NCI-H1436 treated with DMSO at 0.1 percent for 48 hours (cell line): Measurements from ENCODE around the gene SPATS2.
"Not testable (repeated sequence)": the region's sequence is repeated elsewhere in the genome, so short reads cannot be mapped to it uniquely, and the experiment has no call there.

ENCODE experiments used
- DNase-seq: peaks from one replicate; lab custom pipeline; 2025; lab: John Stamatoyannopoulos, UW

SPATS2 gene

DNA sequence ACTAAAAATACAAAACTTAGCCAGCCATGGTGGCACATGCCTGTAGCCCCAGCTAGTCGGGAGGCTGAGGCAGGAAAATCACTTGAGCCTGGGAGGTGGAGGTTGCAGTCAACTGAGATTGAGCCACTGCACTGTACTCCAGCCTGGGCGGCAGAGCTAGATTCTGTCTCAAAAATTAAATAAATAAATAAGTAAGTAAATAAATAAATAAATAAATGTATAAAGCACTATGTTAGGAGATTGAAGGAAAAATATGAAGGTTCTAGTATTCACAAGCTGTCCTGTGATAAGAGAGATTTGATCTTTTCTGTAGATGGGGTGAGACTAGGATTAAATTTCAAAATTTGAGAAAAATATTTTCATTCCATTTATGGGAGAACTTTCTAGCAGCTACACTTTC, 14.9 kb upstream of the SPATS2 start:
- DNase-seq = no peak

DNA sequence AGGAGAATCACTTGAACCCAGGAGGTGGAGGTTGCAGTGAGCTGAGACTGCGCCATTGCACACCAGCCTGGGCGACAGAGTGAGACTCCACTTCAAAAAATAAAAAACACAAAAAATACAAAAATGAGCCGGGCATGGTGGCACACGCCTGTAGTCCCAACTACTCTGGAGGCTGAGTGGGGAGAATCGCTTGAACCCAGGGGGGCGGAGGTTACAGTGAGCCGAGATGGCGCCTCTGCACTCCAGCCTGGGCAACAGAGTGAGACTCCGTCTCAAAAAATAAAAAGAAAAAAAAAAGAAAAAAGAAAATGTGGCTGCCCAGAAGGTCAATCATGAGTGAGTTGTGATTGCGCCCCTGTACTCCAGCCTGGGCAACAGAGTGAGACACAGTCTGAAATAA, 11.3 kb upstream of the SPATS2 start:
- no peak for DNase-seq

DNA sequence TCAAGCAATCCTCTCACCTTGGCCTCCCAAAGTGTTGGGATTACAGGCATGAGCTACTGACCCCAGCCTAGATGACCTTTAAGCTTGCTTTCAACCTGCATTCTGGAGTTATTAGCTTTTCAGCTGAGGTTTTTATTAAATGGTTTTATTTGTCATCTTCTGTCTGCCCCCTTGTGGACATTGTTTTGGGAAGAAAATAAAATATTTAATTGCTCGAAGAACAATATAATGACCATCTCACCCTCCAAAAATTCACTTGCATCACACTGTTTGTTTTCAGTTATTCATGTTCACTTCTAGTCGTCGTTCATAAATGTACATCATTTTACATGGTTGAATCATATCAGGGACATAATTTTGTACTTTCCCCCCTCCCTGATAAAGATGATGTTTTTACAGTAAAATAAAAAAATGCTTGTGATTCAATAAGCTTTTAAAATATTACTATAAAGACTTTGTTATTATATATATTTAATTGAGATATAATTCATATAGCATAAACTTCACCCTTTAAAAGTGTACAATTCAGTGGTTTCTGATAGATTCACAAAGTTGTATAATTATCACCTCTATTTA, 10.1 kb upstream of the SPATS2 start:
- no peak for DNase-seq

DNA sequence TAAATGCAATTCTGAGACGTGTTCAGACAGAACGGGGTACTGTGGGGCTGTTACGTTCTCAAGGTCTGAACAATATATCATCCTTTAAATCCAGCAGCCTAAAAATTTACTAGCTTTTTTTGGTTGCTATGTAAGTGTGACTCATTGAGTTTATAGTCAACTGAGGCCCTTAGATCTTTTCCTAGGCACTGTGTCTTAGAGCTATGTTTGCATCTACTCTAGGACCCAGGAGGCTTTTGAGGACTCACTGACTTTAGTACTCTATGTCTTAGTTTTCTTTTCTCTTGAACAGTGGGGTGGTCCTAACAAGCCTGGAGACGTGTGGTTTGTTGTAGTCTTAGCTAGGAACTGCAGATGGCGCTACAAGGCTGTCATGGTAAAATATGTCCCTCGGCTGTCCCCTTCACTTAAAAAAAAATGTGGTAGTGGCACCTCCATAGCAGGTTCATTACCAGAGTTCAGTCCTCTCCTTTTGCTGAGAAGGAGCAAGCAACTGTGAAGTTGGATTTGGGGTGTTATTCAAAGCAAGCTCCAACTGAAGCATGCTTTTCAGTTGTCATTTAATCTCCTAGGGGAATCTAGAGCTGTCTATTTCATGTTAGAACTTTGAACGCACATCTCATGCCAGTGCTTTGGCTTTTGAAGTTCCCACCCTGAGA, 8.7 kb upstream of the SPATS2 start:
- no peak for DNase-seq

DNA sequence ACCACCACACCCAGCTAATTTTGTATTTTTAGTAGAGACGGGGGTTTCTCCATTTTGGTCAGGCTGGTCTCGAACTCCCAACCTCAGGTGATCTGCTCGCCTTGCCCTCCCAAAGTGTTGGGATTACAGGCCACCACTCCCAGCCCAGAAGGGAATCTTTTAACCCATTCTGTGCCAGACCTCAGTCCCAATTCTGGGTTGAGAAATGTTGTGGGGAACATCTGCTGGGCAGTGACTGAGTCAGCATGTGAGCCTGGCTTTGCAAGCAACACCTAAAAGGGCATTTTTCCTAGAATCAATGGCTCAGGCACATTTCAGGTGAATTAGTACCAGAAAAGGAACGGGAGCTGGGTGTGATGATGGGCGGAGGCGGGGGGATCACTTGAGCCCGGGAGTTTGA, 7.6 kb upstream of the SPATS2 start:
- DNase-seq = no peak

DNA sequence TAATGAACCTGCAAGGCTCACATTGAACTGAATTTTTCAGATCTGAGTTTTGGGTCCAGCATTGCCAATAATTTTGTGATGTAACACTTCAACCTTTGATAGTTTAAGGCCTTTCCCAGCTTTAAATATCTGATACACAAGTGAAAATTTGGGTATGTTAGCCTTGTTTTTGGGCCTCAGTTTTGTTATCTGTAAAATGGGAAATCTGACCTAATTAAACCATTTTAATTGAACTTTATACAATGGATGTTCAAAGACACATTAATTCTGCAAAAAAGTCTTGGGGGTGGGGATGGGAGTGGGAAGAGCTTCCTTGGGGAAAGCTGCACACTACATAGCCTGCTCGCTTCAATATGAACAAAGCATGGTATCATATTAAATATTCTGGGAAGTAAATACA, 5.2 kb upstream of the SPATS2 start:
- no peak for DNase-seq

DNA sequence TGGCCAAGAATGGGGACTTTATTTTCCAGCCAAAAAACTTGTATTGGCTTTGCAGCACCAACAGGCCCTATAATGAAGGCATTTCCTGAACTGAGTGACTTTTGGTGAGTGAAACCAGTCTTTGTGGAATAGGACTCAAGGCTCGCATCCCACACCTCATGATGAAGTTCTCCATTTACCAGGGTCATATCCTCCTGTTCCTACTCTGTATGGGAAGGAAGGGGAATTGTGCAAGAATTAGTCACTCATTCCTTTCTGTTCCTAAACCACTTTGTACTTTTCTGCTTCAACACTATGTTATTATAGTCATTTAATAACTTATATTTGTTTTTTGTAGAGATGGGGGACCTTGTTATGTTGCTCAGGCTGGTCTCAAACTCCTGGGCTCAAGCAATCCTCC, 2.3 kb upstream of the SPATS2 start:
- no peak for DNase-seq

DNA sequence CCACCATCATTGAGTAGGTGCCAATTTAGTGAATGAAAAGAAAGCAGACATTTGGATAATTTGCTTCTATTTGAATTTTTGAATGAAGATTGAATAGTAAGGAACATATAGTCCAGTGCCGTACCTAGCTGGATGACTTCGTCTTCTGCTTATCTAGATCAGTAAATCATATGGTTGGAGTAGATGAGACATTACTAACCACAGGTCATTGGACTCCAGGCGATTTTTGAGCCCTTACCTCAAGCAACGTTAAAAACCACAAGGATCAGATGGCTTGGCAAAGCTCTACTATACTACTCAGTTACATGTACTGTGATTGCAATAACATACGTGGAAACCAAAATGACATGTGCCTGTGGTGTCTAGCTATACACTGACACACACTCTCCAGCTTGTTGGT, 1.7 kb upstream of the SPATS2 start:
- no peak for DNase-seq

DNA sequence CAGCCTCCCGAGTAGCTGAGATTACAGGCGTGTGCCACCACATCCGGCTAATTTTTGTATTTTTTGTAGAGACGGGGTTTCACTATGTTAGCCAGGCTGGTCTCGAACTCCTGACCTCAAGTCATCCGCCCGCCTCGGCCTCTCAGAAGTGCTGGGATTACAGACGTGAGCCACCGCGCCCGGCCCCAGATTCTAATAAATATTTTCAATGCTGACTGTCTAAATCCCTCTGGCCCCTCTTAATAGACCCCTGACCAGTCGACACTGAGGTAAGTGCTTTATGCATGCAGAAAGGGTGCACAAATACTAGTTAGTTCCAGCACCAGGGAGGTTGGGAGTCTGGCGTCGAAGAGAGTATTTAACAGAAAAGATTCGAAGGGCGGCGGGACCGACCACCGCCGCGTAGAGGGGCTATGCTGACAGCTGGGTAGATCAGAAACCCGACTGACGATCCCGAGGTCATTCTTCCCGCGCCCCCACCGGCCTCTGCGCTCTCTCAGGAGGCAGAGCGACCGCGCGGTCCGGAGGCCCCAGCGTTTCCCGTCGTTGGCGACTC, 1.1 kb upstream of the SPATS2 start:
- DNase-seq = no peak

DNA sequence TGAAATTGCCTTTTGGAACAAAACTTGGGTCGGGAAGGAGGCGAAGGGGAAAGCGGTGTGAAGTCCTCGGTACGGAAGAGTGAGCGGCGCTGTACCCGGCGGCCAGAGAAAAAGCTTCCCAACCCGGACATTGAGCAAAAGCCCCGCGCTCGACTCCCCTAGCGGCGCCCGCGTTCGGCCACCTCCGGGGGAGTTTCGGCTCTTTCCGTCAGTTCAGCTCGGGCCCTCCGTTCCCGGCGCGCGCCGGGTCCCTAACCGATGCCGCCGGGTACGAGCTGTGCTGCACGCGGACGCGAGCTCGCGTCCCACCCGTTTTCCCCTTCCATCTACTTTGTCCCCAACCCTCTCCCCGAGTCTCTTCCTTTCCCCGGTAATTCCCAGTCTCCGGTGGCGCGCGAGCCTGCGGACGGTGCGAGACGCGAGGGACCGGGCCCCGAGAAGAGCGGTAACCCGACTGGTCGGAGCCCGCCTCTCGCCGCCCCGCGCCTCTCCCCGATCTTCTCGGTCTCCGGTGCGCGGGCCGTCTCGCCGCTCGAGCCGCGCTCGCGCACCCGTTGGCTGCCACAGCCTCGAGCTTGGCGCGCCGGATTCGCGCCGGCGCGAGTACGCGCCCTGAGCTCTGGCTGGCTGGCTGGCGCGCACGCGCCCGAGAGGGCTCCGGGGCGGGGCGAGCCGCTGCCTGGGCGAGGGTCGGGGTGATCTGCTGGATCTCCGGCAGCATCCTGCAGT, 446 bp upstream of the SPATS2 start:
- peak; percentile 63 for DNase-seq

DNA sequence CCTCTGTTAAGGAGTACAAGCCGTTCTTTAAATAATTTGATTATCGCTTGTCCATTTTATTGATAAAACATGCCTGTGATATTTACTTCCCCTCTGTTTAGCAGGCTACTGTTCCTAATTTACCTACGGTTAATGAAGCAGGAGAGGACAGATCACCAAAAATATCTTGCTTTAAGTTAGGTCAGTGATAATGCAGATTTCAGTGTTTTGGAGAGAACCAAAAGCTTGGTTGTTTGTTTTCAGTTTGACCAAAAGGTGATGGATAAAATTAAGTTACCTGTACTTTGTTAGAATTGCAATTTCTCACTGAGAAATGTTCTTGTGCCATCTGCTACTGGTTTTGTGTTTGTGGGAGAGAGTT, 958 bp downstream of the SPATS2 start:
- no peak for DNase-seq

DNA sequence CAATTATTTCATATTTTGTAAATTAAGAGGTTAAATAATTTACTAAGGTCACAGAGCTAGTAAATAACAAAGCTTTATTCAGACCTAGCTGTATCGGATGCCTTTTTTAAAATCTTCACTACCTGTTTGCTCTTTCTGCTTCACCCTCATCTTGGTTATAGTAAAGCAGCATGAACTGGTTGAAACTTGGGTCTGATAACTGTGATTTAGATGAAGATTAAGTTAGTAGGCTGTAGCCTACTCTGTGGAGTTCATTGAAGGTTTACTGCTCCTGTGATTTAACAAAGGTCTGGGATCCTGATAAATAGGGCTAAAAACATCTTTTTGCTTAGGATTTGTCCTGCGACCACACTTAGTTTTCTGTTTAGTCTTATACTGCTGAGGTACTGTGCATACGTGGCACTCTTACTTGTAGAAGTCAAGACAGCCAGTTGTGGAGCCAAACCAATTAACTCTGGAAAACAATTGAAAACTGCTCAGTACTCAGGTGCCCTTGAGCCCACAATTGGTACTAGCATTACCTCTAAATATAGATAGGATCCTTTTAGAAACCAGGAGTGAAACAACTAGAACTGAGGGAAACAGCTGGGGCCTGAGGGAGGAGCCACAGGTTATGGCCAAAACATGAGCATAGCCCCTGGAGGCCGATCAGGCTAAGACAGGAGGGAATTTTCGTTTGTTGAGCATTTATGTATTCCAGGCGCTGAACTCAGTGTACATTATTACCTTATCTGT, 2.3 kb downstream of the SPATS2 start:
- DNase-seq = no peak

DNA sequence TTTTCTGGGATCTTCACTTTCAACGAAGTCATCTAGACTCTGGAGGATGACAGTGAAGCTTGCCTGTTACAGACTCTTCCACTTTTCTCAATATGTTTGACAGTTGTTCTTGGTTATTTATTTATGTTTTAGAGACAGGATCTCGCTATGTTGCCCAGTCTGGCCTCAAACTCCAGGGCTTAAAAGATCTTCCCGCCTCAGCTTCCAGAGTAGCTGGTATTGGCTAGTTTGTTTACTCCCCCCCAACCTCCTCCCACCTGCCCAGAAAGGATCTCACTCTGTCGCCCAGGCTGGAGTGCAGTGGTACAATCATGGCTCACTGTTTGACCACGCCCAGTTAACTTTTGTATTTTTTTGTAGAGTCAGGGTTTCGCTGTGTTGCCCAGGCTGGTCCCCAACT, 3.3 kb downstream of the SPATS2 start:
- DNase-seq = no peak

DNA sequence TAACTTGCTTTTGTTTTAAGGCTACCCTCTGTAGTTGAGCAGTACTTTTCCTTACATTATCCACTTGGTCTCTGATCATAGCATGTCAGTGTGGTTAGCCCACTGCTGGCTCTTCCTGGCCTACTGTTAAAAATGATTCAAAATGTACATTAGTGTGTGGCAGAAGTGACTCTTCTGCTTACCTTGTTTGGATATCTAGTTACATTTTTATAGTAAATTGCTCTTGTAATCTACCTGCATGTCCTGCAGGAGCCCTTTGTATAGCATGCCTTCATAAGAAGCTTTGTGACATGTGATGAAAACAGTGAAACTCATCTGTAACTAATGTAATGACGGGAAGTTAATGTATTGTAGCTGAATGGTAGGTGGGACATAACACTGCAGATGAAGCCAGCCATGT, 8.1 kb downstream of the SPATS2 start:
- no peak for DNase-seq

DNA sequence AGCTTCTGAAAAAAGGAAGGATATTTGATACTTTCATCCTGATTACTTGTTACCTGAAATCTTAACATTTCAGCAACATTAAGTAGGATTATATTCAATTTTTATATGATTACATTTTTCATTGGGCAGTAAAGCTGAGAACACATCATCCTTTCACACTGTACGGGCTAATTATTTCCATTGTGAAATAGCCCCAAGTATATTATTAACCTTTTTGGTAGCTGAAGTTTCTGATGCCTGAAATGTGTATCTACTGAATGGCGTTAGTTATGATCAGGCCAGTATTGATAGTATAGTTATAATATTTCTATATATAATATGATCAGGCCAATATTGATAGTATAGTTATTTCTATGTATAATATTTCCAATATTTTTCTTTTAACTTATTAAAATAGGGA, 10.1 kb downstream of the SPATS2 start:
- DNase-seq = no peak

DNA sequence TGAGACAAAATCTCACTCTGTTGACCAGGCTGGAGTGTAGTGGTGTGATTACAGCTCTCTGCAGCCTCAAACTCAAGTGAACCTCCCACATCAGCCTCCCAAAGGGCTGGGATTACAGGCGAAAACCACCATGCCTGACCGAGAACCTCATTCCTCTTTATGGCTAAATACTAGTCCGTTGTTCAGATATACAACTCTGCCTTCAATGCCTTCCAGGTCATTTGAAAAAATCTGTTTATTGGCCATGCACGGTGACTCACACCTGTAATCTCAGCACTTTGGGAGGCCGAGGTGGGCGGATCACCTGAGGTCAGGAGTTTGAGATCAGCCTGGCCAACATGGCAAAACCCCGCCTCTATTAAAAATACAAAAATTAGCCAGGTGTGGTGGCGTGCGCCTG, 12.9 kb downstream of the SPATS2 start:
- DNase-seq = not testable (repeated sequence)

DNA sequence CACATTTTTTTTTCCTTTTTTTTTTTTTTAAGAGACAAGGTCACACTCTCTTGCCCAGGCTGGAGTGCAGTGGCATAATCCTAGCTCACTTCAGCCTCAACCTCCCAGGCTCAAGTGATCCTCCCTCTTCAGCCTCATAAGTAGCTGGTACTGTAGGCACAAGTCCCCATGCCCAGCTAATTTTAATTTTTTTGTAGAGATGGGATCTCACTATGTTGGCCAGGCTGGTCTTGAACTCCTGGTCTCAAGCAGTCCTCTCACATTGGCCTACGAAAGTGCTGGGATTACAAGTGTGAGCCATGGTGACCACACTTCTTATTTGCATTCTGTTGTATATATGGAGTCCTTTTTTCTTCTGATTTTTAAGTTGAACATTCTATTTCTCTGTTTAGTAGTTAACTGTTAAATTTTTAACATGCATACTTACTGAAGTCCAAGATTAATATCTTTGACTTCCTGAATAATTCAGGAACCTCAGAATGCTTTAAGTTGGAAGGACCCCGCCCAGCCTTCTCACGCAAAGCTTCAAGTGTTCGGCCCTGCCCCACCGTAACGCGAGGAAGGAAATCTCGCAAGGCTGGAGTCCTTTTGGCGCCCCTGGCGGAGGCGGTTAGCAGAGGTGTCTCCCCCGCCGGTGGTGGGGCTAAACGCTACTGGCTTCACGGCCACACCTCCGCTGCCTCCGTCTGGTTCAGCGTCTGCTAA, 21.6 kb downstream of the SPATS2 start:
- DNase-seq = no peak

DNA sequence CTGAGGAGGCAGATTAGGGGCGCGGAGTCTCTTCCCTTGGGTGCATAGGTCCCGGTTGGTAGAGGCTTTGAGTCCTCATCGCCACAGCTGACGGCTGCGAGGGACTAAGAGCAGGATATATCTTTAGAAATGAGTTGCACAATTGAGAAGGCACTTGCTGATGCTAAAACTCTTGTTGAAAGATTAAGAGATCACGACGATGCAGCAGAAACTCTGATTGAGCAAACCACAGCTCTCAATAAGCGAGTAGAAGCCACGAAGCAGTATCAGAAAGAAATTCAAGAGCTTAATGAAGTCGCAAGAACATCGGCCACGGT, 22.1 kb downstream of the SPATS2 start:
- no peak for DNase-seq

DNA sequence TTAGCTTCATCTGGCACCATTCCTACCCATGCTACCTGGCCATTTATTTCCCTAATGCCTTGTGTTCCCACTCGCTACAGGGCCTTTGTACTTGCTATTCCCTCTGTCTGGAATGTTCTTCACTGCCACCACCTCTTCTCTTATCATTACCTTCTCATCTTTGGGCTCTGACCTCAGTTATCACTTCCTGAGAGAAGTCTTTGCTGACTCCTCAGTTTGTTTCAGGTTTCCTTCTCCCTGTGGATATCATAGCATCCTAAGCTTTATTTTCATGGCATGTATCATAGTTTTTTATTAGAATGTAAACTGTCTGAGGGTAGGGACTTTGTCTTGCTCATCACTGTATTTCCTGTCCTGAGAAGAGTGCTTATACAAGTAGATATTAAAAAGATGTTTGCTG, 29.7 kb downstream of the SPATS2 start:
- DNase-seq = no peak

DNA sequence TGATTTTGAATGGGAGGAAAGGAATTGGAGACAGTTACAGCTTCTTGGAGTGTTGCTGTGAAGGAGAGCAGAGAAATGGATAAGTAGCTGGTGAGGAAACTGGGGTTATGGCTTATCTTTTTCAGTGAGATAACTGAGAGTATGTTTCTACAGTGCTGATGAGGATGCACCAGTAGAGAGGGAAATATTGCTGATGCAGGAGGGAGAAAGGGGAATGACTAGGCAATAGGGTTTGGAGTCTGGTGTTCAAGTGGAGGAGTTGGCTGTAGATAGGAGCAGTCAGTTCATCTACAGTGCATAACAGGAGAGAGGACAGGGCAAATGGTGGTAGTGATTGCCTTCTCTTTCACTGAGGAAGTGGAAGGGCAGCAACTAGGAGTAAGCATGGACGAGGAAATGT, 33.0 kb downstream of the SPATS2 start:
- no peak for DNase-seq

DNA sequence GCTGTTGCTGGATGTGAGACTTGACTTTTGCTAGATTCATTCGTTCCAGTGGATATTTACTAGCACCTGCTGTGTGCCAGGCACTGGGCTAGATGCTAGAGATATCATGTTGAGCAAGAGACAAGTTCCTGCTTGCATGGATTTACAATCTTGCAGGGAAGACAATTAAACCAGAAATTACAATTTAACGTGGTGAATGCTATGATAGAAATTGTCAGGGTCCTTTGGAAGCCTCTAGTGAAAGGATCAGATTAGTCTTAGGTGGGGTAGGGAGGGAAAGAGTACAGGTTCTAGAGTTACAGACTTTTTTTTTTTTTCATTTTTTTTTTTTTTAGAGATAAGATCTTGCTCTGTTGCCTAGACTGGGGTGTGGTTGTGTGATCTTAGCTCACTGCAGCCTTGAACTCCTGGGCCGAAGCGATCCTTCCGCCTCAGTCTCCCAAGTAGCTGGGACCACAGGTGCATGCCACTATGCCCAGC, 36.7 kb downstream of the SPATS2 start:
- DNase-seq = no peak

DNA sequence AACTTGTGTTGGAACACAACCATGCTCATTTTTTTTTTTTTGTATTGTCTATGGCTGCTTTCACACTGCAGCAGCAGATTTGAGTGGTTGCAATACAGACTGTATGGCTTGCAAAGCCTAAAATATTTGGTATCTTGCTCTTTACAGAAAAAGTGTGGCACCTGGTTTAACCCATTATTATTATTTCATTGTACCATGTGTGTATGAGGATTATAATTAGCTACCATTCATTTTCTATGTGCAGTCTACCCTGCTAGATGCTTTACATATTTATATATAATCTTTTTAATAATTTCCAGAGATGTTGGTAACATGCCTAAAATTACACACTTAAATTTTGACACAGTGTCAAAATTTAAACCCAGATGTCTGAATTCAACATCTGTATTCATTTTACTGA, 37.7 kb downstream of the SPATS2 start:
- no peak for DNase-seq
